Posterior cingulate gyrus (tissue), 11 donors: ENCODE measurements around the gene SPINK6.

Experiments
- DNase-seq, 10 donors: peaks; one replicate each; pipeline versions ENCODE4 v3.0.0 to v3.0.0-alpha.2; 2020 to 2021; ENCODE audit warnings: mixed read lengths in 3 of 10
- intact Hi-C: fragments of 100-400 bp; cut with DNase I; formaldehyde crosslinking; loops from one replicate; pipeline ENCODE4 v1.15.1; 2023

SPINK6 gene

GRCh38 chr5:148221508-148221907 lies 18.7 kb downstream of the SPINK6 start:
- intact Hi-C loops, result no loop called here
- peak in 1 of 10 donors; percentile 35 for DNase-seq

GRCh38 chr5:148224117-148224742 lies 21.4 kb downstream of the SPINK6 start:
- no peak for DNase-seq
- intact Hi-C loops, result no loop called here

DNA sequence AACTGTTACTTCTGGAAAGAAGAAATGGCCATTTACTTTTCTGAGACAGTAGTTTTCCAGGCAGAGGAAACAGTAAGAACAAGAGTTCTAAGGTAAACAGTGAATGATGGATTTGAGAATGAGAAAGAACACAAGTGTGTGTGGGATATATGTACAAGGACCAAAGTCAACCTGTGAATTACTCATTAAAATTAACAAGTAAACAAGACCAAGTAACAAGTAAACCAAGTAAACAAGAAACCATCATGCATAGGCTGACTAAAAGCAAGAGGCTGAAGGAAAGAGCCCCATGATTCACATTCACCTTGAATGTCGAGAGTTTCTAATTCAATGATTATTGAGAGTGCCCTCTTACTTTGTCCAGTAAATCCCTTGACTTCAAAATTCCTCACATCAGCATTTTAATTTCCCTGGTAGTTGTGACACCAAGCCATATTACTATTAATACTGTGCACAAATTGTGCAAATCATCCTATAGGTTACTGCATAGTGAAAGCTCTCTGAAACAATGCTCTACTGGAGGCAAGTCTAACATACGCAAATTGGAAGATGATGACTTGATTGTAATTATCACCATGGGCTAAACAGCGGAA lies 25.6 kb downstream of the SPINK6 start:
- DNase-seq, result no peak
- intact Hi-C loops, result no loop called here

- intact Hi-C loops, result no loop called here
- DNase-seq, result no peak
Measured at GRCh38 chr5:148229840-148230239, 27.0 kb downstream of the SPINK6 start.

DNA sequence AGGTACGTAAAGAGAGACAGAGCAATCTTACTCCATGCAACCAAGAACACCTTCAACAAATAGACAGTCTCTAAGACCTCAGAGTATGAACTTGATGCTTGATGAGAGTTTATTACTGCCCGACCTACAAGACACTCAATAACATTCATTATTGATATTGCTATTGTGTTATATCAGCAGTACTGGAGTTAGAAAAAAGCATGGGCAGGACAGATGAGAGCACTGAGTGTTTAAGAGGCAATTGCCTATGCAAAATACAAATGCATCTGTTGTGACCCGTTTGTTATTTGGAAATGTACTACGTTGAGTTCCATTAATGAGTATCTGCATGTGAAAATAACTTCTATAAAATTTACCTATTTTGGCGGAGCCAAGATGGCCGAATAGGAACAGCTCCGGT lies 27.4 kb downstream of the SPINK6 start:
- intact Hi-C loops, result no loop called here
- DNase-seq, result peak in 1 of 10 donors; percentile 14

DNA sequence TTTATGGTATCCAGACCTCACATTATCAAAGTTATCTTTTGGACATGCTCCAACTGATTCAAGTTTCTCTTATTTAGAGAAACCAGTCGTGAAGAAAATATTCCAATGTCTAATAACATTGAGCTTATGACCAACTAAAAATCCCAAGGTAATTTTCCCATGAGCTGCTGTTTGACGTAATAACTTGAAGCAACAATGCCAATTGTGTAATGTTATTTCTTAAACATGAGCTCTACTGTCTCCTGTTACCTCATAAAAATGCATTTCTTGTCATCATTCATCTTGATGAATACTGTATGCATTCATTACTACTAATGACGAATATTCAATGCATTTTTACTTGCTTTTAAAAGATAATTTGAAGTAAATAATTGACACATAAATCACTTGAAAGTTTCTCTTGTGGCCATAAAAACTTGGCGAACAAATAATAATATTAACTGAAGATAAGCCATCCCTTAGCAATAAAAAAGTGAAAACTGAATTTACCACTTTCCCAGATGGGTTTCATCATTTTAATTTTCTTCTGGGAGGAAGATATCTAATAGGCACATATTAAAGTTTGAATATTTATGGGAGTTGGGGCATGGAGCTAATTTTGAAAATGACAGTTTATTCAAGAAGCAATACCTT lies 35.1 kb downstream of the SPINK6 start:
- intact Hi-C loops, result no loop called here
- DNase-seq, result no peak

GRCh38 chr5:148238418-148238794 lies 35.6 kb downstream of the SPINK6 start, which contains the start of gene MARCOL:
MARCOL (plus strand) TSS chr5:148238525; CDS start chr5:148238598, 73 bp downstream.
- DNase-seq, result no peak
- intact Hi-C loops, result no loop called here

GRCh38 chr5:148248894-148249293 lies 46.1 kb downstream of the SPINK6 start:
- no peak for DNase-seq
- intact Hi-C loops, result no loop called here

DNA sequence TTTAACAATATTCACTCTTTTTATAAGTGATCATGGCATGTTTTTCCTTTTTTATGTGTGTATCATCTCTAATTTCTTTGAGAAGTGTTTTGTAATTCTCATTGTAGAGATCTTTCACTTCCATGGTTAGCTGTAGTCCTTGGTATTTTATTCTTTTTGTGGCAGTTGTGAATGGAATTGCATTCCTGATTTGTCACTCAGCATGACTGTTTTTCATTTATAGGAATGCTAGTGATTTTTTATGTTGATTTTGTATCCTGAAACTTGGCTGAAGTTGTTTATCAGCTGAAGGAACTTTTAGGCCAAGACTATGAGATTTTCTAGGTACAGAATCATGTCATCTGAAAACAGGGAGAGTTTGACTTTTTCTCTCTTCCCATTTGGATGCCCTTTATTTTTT lies 52.6 kb downstream of the SPINK6 start:
- no peak for DNase-seq
- intact Hi-C loops, result no loop called here

- no peak for DNase-seq
- intact Hi-C loops, result no loop called here
Measured at GRCh38 chr5:148259288-148259687, 56.4 kb downstream of the SPINK6 start.

DNA sequence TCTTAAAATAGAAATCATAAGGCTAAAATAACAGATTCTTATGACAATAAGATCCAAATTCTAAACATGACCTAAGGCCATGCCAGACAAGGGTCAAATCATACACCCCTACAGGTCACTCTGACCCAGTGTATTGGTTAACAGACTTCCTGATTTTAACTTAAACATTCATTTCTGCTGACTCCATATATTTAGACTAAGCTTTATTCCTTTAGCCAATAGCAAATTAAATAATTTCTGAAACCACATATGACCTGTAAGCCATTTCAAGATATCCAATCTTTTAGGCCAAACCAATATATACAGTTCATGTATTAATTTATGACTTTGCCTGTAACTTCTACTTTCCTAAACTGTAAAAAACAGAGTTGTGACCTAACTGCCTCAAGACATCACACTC lies 58.4 kb downstream of the SPINK6 start:
- DNase-seq, result no peak
- intact Hi-C loops, result no loop called here
